Hindlimb muscle (tissue), 1 donor: Measurements from ENCODE around the gene HOOK2. TPM values are rescaled to one million over a fixed set of nuclear protein-coding genes. Genes with fewer than 3 reads are reported as not detected.
"Not testable (repeated sequence)": the region's sequence is repeated elsewhere in the genome, so short reads cannot be mapped to it uniquely, and the experiment has no call there.

Source experiments
- DNase-seq: peaks from one replicate; pipeline ENCODE4 v3.0.0-alpha.2; 2013
- polyA plus RNA-seq: library from polyadenylated mRNA; unstranded; fragments of 120-200 nt; gene quantifications from one replicate; pipeline ENCODE4 v1.2.1, GENCODE V29; 2013; ENCODE audit not compliant: insufficient read length

Gene HOOK2
- polyA plus RNA-seq, 1 donor, result 30.2 TPM

DNA sequence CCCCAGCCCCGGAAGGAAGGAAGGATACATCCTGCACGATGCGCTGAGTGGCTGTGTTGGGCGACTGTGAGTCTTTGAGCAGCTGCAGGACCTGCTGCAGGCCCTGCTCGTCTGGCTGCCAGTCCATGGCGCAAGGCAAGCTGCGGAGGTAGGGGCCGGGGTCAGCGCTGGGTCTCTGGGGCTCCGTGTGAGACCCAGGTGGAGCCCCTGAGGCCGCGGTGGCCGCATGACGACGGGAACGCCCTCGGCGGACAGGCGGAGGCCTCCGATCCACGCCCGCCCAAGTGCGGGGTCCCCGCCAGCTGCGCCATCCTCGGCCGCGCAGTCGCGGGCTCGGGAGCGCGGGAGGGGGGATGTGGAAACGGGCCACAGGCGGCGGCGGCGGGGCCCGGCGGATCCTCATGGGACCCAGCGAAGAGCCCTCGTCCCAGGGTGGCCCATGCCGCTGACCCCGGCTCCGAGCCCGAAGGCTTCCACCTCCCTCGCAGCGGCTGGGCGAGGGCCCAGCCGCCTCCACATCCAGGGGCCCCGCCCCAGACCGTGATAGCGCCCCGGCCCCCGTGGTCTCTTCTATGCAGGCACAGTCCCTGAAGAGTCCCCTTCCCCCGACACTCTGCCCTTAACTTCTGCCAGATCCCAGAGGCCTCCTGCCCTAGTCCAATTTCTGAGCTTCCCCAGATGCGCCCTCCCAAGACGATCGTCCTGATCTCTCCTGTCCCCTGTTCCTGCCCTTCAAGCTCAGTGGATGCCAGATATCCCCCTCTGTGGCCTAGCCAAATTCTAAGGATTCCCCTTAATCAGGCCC is 54.3 kb downstream of the HOOK2 start:
- no peak for DNase-seq

- no peak for DNase-seq
Observed at GRCh38 chr19:12720296-12720695, 55.1 kb downstream of the HOOK2 start.

GRCh38 chr19:12715929-12716328 is 59.4 kb downstream of the HOOK2 start:
- DNase-seq, result no peak

- DNase-seq, result no peak
Observed at GRCh38 chr19:12715102-12715501, 60.2 kb downstream of the HOOK2 start.

GRCh38 chr19:12713304-12713703 is 62.0 kb downstream of the HOOK2 start:
- not testable (repeated sequence) for DNase-seq

Other genes with a start within 250 kb of the HOOK2 start
- gene ZNF564, start 224.1 kb downstream of the HOOK2 start, polyA plus RNA-seq, result 4.5 TPM
- 3.8 TPM for gene ZNF490, start 164.7 kb downstream of the HOOK2 start, polyA plus RNA-seq
- gene ZNF791, start 164.6 kb downstream of the HOOK2 start, polyA plus RNA-seq, result 13.3 TPM
- gene MAN2B1, start 108.8 kb downstream of the HOOK2 start, polyA plus RNA-seq, result 35.6 TPM
- 12.3 TPM for gene WDR83, start 108.7 kb downstream of the HOOK2 start, polyA plus RNA-seq
- gene DHPS, start 93.7 kb downstream of the HOOK2 start, polyA plus RNA-seq, result 73.4 TPM
- 0.65 TPM for gene GNG14, start 87.6 kb downstream of the HOOK2 start, polyA plus RNA-seq
- 5.2 TPM for gene FBXW9, start 78.9 kb downstream of the HOOK2 start, polyA plus RNA-seq
- 60.9 TPM for gene TNPO2, start 51.6 kb downstream of the HOOK2 start, polyA plus RNA-seq
- 191 TPM for gene TRIR, start 40.9 kb downstream of the HOOK2 start, polyA plus RNA-seq
- gene GET3, start 38.1 kb downstream of the HOOK2 start, polyA plus RNA-seq, result 41.1 TPM
- gene BEST2, start 23.8 kb downstream of the HOOK2 start, polyA plus RNA-seq, result 0.09 TPM
- gene JUNB, start 15.9 kb upstream of the HOOK2 start, polyA plus RNA-seq, result 36.5 TPM
- gene PRDX2, start 26.2 kb upstream of the HOOK2 start, polyA plus RNA-seq, result 169 TPM
- 2.2 TPM for gene THSD8, start 26.5 kb upstream of the HOOK2 start, polyA plus RNA-seq
- 21.9 TPM for gene RNASEH2A, start 31.0 kb upstream of the HOOK2 start, polyA plus RNA-seq
- not detected for gene RTBDN, start 59.0 kb upstream of the HOOK2 start, polyA plus RNA-seq
- 0.27 TPM for gene MAST1, start 63.0 kb upstream of the HOOK2 start, polyA plus RNA-seq
- gene DNASE2, start 105.9 kb upstream of the HOOK2 start, polyA plus RNA-seq, result 10.9 TPM
- gene KLF1, start 111.6 kb upstream of the HOOK2 start, polyA plus RNA-seq, result 0.88 TPM
- gene GCDH, start 115.6 kb upstream of the HOOK2 start, polyA plus RNA-seq, result 30.4 TPM
- 3.3 TPM for gene SYCE2, start 143.7 kb upstream of the HOOK2 start, polyA plus RNA-seq
- gene FARSA, start 158.2 kb upstream of the HOOK2 start, polyA plus RNA-seq, result 43.3 TPM
- 361 TPM for gene CALR, start 163.1 kb upstream of the HOOK2 start, polyA plus RNA-seq
- 156 TPM for gene RAD23A, start 170.3 kb upstream of the HOOK2 start, polyA plus RNA-seq
- 48.4 TPM for gene GADD45GIP1, start 181.7 kb upstream of the HOOK2 start, polyA plus RNA-seq
- 0.18 TPM for gene DAND5, start 194.0 kb upstream of the HOOK2 start, polyA plus RNA-seq
- gene NFIX, start 219.9 kb upstream of the HOOK2 start, polyA plus RNA-seq, result 112 TPM